DOHH2 (cell line): ENCODE results near the gene PCCA.

Experiments used
- CTCF ChIP-seq: fragments of 200-600 bp; sonication (generic); IDR thresholded peaks from one replicate; pipeline ENCODE4 v1.5.1; 2014; ENCODE audit warnings: antibody characterized with exemption, mild to moderate bottlenecking, low read depth, low read length; ENCODE audit not compliant: poor library complexity, severe bottlenecking
- EZH2phosphoT487 ChIP-seq: fragments of 200-600 bp; sonication (generic); IDR thresholded peaks from 2 replicates; pipeline ENCODE4 v1.6.1; 2017; ENCODE audit warnings: borderline replicate concordance, mild to moderate bottlenecking, antibody characterized with exemption, low read length, moderate library complexity, mixed read lengths

GRCh38 chr13:100280681-100281080 is 191.8 kb downstream of the PCCA start:
- TF ChIP-seq CTCF (no peak), EZH2phosphoT487 (no peak)
